ENCODE data around the gene CYP27B1. TPM values are rescaled to one million over a fixed set of nuclear protein-coding genes. Genes with fewer than 3 reads are reported as not detected.

CYP27B1 gene
- total RNA-seq, 1 experiment from 2014 or later: 11.6 TPM

DNA sequence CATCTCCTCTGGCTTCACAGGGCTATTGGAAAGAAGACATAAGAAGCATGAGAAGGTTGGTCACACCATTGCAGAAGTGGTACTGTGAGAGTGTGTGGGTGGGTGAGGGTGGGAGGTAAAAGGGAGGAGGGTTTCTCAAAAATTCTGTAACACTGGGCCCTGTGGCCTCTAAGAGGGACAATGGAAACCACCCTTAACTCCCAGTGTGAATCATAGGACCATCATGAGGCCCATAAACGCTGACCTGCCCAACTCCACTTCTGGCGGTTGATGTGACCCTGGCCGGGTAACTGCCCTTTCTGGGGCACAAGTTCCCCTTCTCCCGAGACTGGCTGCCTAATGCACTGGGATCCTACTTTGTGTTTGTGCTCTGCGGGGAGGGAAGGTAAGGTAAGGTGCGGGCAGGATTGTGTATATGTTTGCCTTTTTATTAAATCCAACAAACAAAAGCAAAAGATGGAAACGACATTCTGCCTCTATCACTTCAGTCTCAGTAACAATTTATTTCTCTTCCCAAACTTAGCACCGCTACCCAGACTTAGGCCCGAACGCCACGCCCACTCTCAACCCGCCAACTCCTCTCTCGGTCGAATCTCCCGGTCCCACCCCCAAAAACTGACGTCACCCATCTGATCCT, 4.5 kb upstream of the CYP27B1 start:
- peak; percentile 73 for ATAC-seq
- H3K4me3 ChIP-seq (replicated peaks in 1 of 2; ENCODE audit: low read depth in 1 of 2, low read length in 2 of 2): peak overlapping the region; percentile 91 to 97
- TSS peak; percentile 71 for BruUV-seq (replicated peaks)
- H4K20me1 ChIP-seq (ENCODE audit: insufficient read depth): no peaks in the 10 kb centered on the region
- TF ChIP-seq ZFX (IDR thresholded peaks at IDR 0.05): no peak; the same call in 1 of the 2 replicates
- TF ChIP-seq CTCF (IDR thresholded peaks at IDR 0.05 in 2 of 3, conservative IDR thresholded peaks at IDR 0.05 in 1 of 3; ENCODE audit: borderline replicate concordance in 1 of 3, insufficient read depth in 1 of 3, low read depth in 2 of 3, low read length in 2 of 3): no peak
- no peak for TF ChIP-seq POLR2AphosphoS5 (IDR thresholded peaks at IDR 0.05; ENCODE audit: low read depth, low read length)
- no peak for TF ChIP-seq TCF7L2 (IDR thresholded peaks at IDR 0.05; ENCODE audit: borderline replicate concordance, extremely low read depth, insufficient read depth, insufficient read length)
- no peak for TF ChIP-seq POLR2A (IDR thresholded peaks at IDR 0.05; ENCODE audit: borderline replicate concordance, extremely low read depth, insufficient read depth, insufficient read length)
- TF ChIP-seq EZH2 (IDR thresholded peaks at IDR 0.05): no peak
- no peak for TF ChIP-seq ZBTB33 (IDR thresholded peaks at IDR 0.05; ENCODE audit: extremely low read depth, insufficient replicate concordance, low read length)
- TF ChIP-seq YY1 (IDR thresholded peaks at IDR 0.05; ENCODE audit: extremely low read depth, insufficient replicate concordance, low read depth, low read length): no peak
- no peak for TF ChIP-seq SRF (IDR thresholded peaks at IDR 0.05; ENCODE audit: low read depth)
- no peak for TF ChIP-seq SP1 (IDR thresholded peaks at IDR 0.05; ENCODE audit: low read depth)
- no peak for TF ChIP-seq REST (IDR thresholded peaks at IDR 0.05; ENCODE audit: low read depth)
- TF ChIP-seq MAX (IDR thresholded peaks at IDR 0.05): no peak
- H2AFZ ChIP-seq (ENCODE audit: low read depth, low read length, poor library complexity, severe bottlenecking): no peak overlapping the region
- no peaks in the 10 kb centered on the region for H3K27me3 ChIP-seq (ENCODE audit: insufficient read depth, low read length)
- ChIA-PET CTCF (interaction anchor here (0.9 to 1.0 kb wide), 2 partner anchors 12 to 188 kb away, joined by 3 to 5 read pairs; no protein-coding TSS in a partner anchor), POLR2A (interaction anchor here (0.6 to 1.2 kb wide), 3 partner anchors 9 to 392 kb away, joined by 3 to 6 read pairs (median 3); no protein-coding TSS in a partner anchor), RAD21 (ENCODE audit: low non-redundant PET in 1 of 2, low total read pairs in 2 of 2, uncharacterized antibody in 2 of 2, unreplicated experiment in 2 of 2) (interaction anchor here in 1 of 2 experiments (1.0 kb wide), 1 partner anchor 11 kb away, joined by 3 read pairs; the partner anchor contains the start of gene TSFM)
- peaks cover 14 to 33% of the 10 kb centered on the region in 2 experiments for H3K4me1 ChIP-seq (ENCODE audit: control insufficient read depth in 1 of 2, insufficient read depth in 2 of 2, low read length in 2 of 2)
- no peaks in the 10 kb centered on the region for H3K9me3 ChIP-seq (ENCODE audit: control insufficient read depth in 1 of 2, insufficient read depth in 1 of 2, low read depth in 1 of 2, low read length in 2 of 2)
- H3K36me3 ChIP-seq (ENCODE audit: control insufficient read depth in 1 of 2, insufficient read depth in 2 of 2, low read length in 2 of 2): peaks cover 6 to 27% of the 10 kb centered on the region in 2 experiments; a peak in 3 of 4 replicates
- DNase-seq (ENCODE audit: low read depth, low spot score): peak; percentile 89
- no peaks in the 10 kb centered on the region for H3K9me2 ChIP-seq (ENCODE audit: insufficient read depth)
- intact Hi-C loops (cut with micrococcal nuclease): no loop called here
- H3K27ac ChIP-seq (ENCODE audit: low read depth, low read length): peak overlapping the region; percentile 93
- peak overlapping the region; percentile 88 for H3K4me2 ChIP-seq (ENCODE audit: low read length)
- H3K79me2 ChIP-seq (ENCODE audit: insufficient read depth, low read length): peaks cover 25% of the 10 kb centered on the region
- peak overlapping the region; percentile 97 for H3K9ac ChIP-seq (ENCODE audit: low read length)

Measured in HCT116 (cell line).